CD14-positive monocyte (primary cell): ENCODE measurements around the gene DDX46. TPM values are rescaled to one million over a fixed set of nuclear protein-coding genes. Genes with fewer than 3 reads are reported as not detected.

Source experiments
- DNase-seq, 3 donors: peaks; one replicate each; pipeline ENCODE4 v3.0.0-alpha.2; 2011 to 2022
- H2AFZ ChIP-seq: 2 replicates; pipeline ENCODE4 v1.6.0; 2012; ENCODE audit warnings: mild to moderate bottlenecking, low read depth, low read length, inconsistent platforms; ENCODE audit not compliant: insufficient read depth, poor library complexity, severe bottlenecking
- H3K27ac ChIP-seq, 2 donors: 1 replicate in 1 of 2; 2 replicates in 1 of 2; pipeline ENCODE4 v1.5.1; 2012 to 2013; ENCODE audit warnings: low read length in 2 of 2, control low read depth in 1 of 2, inconsistent platforms in 1 of 2, low read depth in 1 of 2, mild to moderate bottlenecking in 1 of 2
- H3K27me3 ChIP-seq, 2 donors: one replicate each; pipeline versions ENCODE4 v1.6.0 to v1.6.1; 2011 to 2013; ENCODE audit warnings: low read length in 2 of 2; ENCODE audit not compliant: control insufficient read depth in 2 of 2, insufficient read depth in 2 of 2
- H3K36me3 ChIP-seq, 2 donors: replicated peaks in 1 of 2; 1 replicate in 1 of 2; 2 replicates in 1 of 2; pipeline versions ENCODE4 v1.5.1 to v1.6.1; 2012 to 2013; ENCODE audit warnings: low read length in 2 of 2, control low read depth in 1 of 2, inconsistent platforms in 1 of 2, mild to moderate bottlenecking in 1 of 2; ENCODE audit not compliant: insufficient read depth in 2 of 2, control insufficient read depth in 1 of 2
- H3K4me1 ChIP-seq, 2 donors: 1 replicate in 1 of 2; 2 replicates in 1 of 2; pipeline versions ENCODE4 v1.5.1 to v1.6.1; 2012 to 2013; ENCODE audit warnings: low read length in 2 of 2, control low read depth in 1 of 2, inconsistent platforms in 1 of 2, mild to moderate bottlenecking in 1 of 2, moderate library complexity in 1 of 2; ENCODE audit not compliant: insufficient read depth in 2 of 2, control insufficient read depth in 1 of 2
- H3K4me2 ChIP-seq: replicated peaks from 2 replicates; pipeline ENCODE3; 2012; ENCODE audit warnings: low read length, moderate library complexity, mild to moderate bottlenecking; ENCODE audit not compliant: poor library complexity, severe bottlenecking; ENCODE audit errors: extremely low read depth
- H3K4me3 ChIP-seq, 3 experiments: fragments of 200-600 bp in 1 of 3; sonication (generic) in 1 of 3; replicated peaks in 1 of 3; 1 replicate in 2 of 3; 2 replicates in 1 of 3; pipeline ENCODE4 v1.5.1; 2011 to 2013; ENCODE audit warnings: low read length in 3 of 3, mild to moderate bottlenecking in 3 of 3, control low read depth in 2 of 3, low read depth in 2 of 3, inconsistent platforms in 1 of 3, moderate library complexity in 1 of 3
- H3K79me2 ChIP-seq: 2 replicates; pipeline ENCODE4 v1.6.0; 2012; ENCODE audit warnings: mild to moderate bottlenecking, control low read depth, inconsistent platforms, low read length, moderate library complexity; ENCODE audit not compliant: insufficient read depth
- H3K9ac ChIP-seq: 2 replicates; pipeline ENCODE4 v1.6.0; 2017; ENCODE audit warnings: low read length, mild to moderate bottlenecking; ENCODE audit not compliant: insufficient read depth, poor library complexity, severe bottlenecking
- H3K9me3 ChIP-seq, 2 donors: replicated peaks in 1 of 2; 1 replicate in 1 of 2; 2 replicates in 1 of 2; pipeline versions ENCODE4 v1.5.1 to v1.6.1; 2012 to 2013; ENCODE audit warnings: low read length in 2 of 2, control low read depth in 1 of 2; ENCODE audit not compliant: control insufficient read depth in 1 of 2, insufficient read depth in 1 of 2
- H4K20me1 ChIP-seq: 2 replicates; pipeline ENCODE4 v1.6.0; 2012; ENCODE audit warnings: mild to moderate bottlenecking, low read length, control low read depth, moderate library complexity; ENCODE audit not compliant: insufficient read depth
- H3K27ac Mint-ChIP-seq, 7 donors: one replicate each; pipeline ENCODE4 v1.8.0; 2020; ENCODE audit warnings: mild to moderate bottlenecking in 7 of 7, mixed read lengths in 7 of 7, moderate library complexity in 6 of 7, inconsistent platforms in 2 of 7
- H3K27me3 Mint-ChIP-seq, 3 donors: one replicate each; pipeline ENCODE4 v1.8.0; 2021 to 2022; ENCODE audit warnings: low read depth in 3 of 3, mild to moderate bottlenecking in 3 of 3, mixed read lengths in 3 of 3, moderate library complexity in 3 of 3, inconsistent platforms in 1 of 3
- H3K36me3 Mint-ChIP-seq, 2 donors: one replicate each; pipeline ENCODE4 v1.8.0; 2020; ENCODE audit warnings: mixed read lengths in 2 of 2, inconsistent platforms in 1 of 2, mild to moderate bottlenecking in 1 of 2
- H3K4me1 Mint-ChIP-seq: one replicate; pipeline ENCODE4 v1.8.0; 2020; ENCODE audit warnings: mild to moderate bottlenecking, mixed read lengths
- H3K4me3 Mint-ChIP-seq, 2 donors: one replicate each; pipeline ENCODE4 v1.8.0; 2020; ENCODE audit warnings: mild to moderate bottlenecking in 2 of 2, mixed read lengths in 2 of 2, moderate library complexity in 1 of 2
- H3K9me3 Mint-ChIP-seq, 7 donors: one replicate each; pipeline ENCODE4 v1.8.0; 2020 to 2022; ENCODE audit warnings: mixed read lengths in 7 of 7, mild to moderate bottlenecking in 6 of 7, moderate library complexity in 6 of 7, inconsistent platforms in 2 of 7
- WGBS: methylation state at CpG from one replicate; pipeline ENCODE4 v1.1.5; 2013; ENCODE audit warnings: missing lambda C conversion rate; ENCODE audit not compliant: insufficient coverage; 5-methylcytosine and 5-hydroxymethylcytosine counted together
- intact Hi-C, 2 donors: fragments of 100-400 bp; cut with micrococcal nuclease; formaldehyde crosslinking; loops; one replicate each; pipeline versions ENCODE4 v1.15.0 to v1.15.1; 2023
- polyA plus RNA-seq, 3 donors: library from polyadenylated mRNA; depleted of rRNA in 1 of 3; unstranded in 2 of 3; stranded (reverse) in 1 of 3; fragments of 300-500 nt in 2 of 3; fragments of >200 nt in 1 of 3; fragmentation: Illumina TruSeq in 2 of 3; gene quantifications; 1 replicate in 2 of 3; 2 replicates in 1 of 3; pipeline ENCODE4 v1.2.3, GENCODE V29; 2012 to 2021
- TF ChIP-seq, protein P1 (sequence below): fragments of 200-600 bp; IDR thresholded peaks from one replicate; pipeline ENCODE4 v1.8.0; 2022; ENCODE audit warnings: antibody characterized with exemption, mild to moderate bottlenecking

The DDX46 gene
- polyA plus RNA-seq, 3 donors = 7.6 to 22.3 (median 11.8) TPM

DNA sequence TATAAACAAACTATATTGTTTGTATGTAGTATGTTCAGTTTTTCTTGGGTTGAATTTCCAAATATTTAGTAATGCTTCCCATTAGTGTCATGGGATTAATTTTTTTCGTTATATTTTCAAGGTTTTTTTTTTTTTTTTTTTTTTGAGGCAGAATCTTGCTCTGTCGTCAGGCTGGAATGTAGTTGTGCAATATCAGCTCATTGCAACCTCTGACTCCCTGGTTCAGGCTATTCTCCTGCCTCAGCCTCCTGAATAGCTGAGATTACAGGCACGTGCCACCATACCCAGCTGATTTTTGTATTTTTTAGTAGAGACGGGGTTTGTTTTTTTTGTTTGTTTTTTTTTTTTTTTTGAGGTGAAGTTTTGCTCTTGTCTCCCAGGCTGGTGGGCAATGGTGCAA, 10.6 kb downstream of the DDX46 start:
- no peak overlapping the region for H2AFZ ChIP-seq
- TF ChIP-seq, protein P1, sequence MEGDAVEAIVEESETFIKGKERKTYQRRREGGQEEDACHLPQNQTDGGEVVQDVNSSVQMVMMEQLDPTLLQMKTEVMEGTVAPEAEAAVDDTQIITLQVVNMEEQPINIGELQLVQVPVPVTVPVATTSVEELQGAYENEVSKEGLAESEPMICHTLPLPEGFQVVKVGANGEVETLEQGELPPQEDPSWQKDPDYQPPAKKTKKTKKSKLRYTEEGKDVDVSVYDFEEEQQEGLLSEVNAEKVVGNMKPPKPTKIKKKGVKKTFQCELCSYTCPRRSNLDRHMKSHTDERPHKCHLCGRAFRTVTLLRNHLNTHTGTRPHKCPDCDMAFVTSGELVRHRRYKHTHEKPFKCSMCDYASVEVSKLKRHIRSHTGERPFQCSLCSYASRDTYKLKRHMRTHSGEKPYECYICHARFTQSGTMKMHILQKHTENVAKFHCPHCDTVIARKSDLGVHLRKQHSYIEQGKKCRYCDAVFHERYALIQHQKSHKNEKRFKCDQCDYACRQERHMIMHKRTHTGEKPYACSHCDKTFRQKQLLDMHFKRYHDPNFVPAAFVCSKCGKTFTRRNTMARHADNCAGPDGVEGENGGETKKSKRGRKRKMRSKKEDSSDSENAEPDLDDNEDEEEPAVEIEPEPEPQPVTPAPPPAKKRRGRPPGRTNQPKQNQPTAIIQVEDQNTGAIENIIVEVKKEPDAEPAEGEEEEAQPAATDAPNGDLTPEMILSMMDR = no peak
- Mint-ChIP-seq H3K27me3 (no peaks in the 10 kb centered on the region), H3K27ac (no peak overlapping the region), H3K36me3 (peaks cover 64 to 93% of the 10 kb centered on the region in 2 donors), H3K4me3 (no peak overlapping the region), H3K9me3 (no peaks in the 10 kb centered on the region), H3K4me1 (peaks cover 4% of the 10 kb centered on the region)
- H3K27me3 ChIP-seq = no peaks in the 10 kb centered on the region
- no peak for DNase-seq
- no peaks in the 10 kb centered on the region for H3K9me3 ChIP-seq
- no CpG with 5 or more reads among the region's 4 CpGs for WGBS
- H3K79me2 ChIP-seq = peaks cover 7% of the 10 kb centered on the region
- peaks cover 78 to 98% of the 10 kb centered on the region in 2 donors for H3K36me3 ChIP-seq
- H3K4me1 ChIP-seq = peaks cover 0 to 4% of the 10 kb centered on the region in 2 donors
- no peak overlapping the region for H3K4me2 ChIP-seq
- no peak overlapping the region for H3K9ac ChIP-seq
- no peak overlapping the region for H3K4me3 ChIP-seq
- intact Hi-C loops = no loop called here
- no peaks in the 10 kb centered on the region for H4K20me1 ChIP-seq
- no peak overlapping the region for H3K27ac ChIP-seq

DNA sequence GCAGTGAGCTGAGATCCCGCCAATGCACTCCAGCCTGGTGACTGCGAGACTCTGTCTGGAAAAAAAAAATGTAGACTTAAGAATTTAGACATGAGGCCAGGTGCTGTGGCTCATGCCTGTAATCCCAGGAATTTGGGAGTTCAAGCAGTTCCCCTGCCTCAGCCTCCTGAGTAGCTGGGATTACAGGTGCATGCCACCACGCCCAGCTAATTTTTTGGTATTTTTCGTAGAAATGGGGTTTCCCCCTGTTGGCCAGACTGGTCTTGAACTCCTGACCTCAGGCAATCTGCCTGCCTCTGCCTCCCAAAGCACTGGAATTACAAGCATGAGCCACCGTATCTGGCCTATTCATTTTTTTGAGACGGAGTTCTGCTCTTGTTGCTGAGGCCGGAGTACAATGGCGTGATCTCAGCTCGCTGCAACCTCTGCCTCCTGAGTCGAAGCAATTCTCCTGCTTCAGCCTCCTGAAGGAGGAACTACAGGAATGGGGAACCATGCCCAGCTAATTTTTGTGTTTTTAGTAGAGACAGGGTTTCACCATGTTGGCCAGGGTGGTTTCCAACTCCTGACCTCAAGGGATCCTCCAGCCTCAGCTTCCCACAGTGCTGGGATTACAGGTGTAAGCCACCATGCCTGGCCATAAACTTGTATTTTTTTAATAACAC, 14.0 kb downstream of the DDX46 start:
- TF ChIP-seq, protein P1 = no peak
- peak in 1 of 3 donors; percentile 9 for DNase-seq
- Mint-ChIP-seq H3K9me3 (no peaks in the 10 kb centered on the region), H3K27ac (peak overlapping the region in 3 of 7 donors; percentile 51 to 78 (median 70)), H3K4me3 (no peak overlapping the region), H3K36me3 (peaks cover 64 to 88% of the 10 kb centered on the region in 2 donors), H3K4me1 (peaks cover 9% of the 10 kb centered on the region), H3K27me3 (peaks cover 0 to 1% (median 0%) of the 10 kb centered on the region in 3 donors)
- peaks cover 72 to 94% of the 10 kb centered on the region in 2 donors for H3K36me3 ChIP-seq
- no peak overlapping the region for H3K4me2 ChIP-seq
- no peaks in the 10 kb centered on the region for H3K9me3 ChIP-seq
- H3K27ac ChIP-seq = peak overlapping the region in 1 of 2 donors; percentile 48
- H3K79me2 ChIP-seq = no peaks in the 10 kb centered on the region
- 88% methylated on average over 4 of the region's 10 CpGs for WGBS
- H2AFZ ChIP-seq = no peak overlapping the region
- no peaks in the 10 kb centered on the region for H4K20me1 ChIP-seq
- no peak overlapping the region for H3K4me3 ChIP-seq
- H3K4me1 ChIP-seq = peaks cover 4 to 9% of the 10 kb centered on the region in 2 donors
- H3K27me3 ChIP-seq = no peaks in the 10 kb centered on the region
- intact Hi-C loops = no loop called here
- H3K9ac ChIP-seq = no peak overlapping the region
